ENCODE data around the gene MEI1. TPM values are rescaled to one million over a fixed set of nuclear protein-coding genes. Genes with fewer than 3 reads are reported as not detected.

Gene MEI1
- total and polyA plus RNA-seq, 9 of the 15 experiments (the other 6 are each of a cell fraction or from before 2014, with no cell fraction given) = 0.08 to 0.68 (median 0.18) TPM; not detected in 2

GRCh38 chr22:41780746-41781505 is 81.6 kb downstream of the MEI1 start (continued):
- no peak for TF ChIP-seq THAP12 (CRISPR knock-in tag; IDR thresholded peaks at IDR 0.05)
- TF ChIP-seq ATF1 (CRISPR knock-in tag; IDR thresholded peaks at IDR 0.05) = no peak
- TF ChIP-seq ATF1 (tag; IDR thresholded peaks at IDR 0.05) = peak; percentile 60
- TF ChIP-seq PTRF (tag; IDR thresholded peaks at IDR 0.05) = no peak
- 0 out of 2 replicates have a peak, but pooled peaks have one; percentile 39 for TF ChIP-seq ELF1 (tag; IDR thresholded peaks at IDR 0.05)
- TF ChIP-seq TCFL5 (CRISPR knock-in tag; conservative IDR thresholded peaks at IDR 0.05) = no peak
- TF ChIP-seq POU5F1 (IDR thresholded peaks at IDR 0.05; ENCODE audit: borderline replicate concordance, low read depth, low read length, partially characterized antibody) = no peak
- peak; percentile 19; the same call in 1 of the 2 replicates for TF ChIP-seq CTBP1 (IDR thresholded peaks at IDR 0.05; ENCODE audit: borderline replicate concordance)
- no peak for TF ChIP-seq ZNF696 (CRISPR knock-in tag; conservative IDR thresholded peaks at IDR 0.05)
- no peak for TF ChIP-seq PRMT5 (CRISPR knock-in tag; IDR thresholded peaks at IDR 0.05)
- TF ChIP-seq CHD7 (IDR thresholded peaks at IDR 0.05; ENCODE audit: low read depth, low read length) = no peak
- no peak for TF ChIP-seq CHD2 (IDR thresholded peaks at IDR 0.05; ENCODE audit: low read depth, low read length)
- no peak for TF ChIP-seq CCAR2 (IDR thresholded peaks at IDR 0.05; ENCODE audit: low read depth, low read length)
- no peak for TF ChIP-seq ZNF583 (CRISPR knock-in tag; IDR thresholded peaks at IDR 0.05)
- peak; percentile 20; the same call in 1 of the 2 replicates for TF ChIP-seq PHF8 (IDR thresholded peaks at IDR 0.05; ENCODE audit: borderline replicate concordance, low read length)

All from K562 (cell line).